SK-N-SH (cell line): ENCODE results near the gene IGFBP3. TPM values are rescaled to one million over a fixed set of nuclear protein-coding genes. Genes with fewer than 3 reads are reported as not detected.

Source experiments
- CTCF ChIA-PET: fragments of 300-600, 350-600 bp; formaldehyde crosslinking; extraction: SDS; loops from one replicate; lab custom pipeline; 2021; lab: Yijun Ruan, JAX
- POLR2A ChIA-PET: fragments of 350-600 bp; sonication (Branson Sonifier 250); formaldehyde crosslinking; extraction: SDS; loops from one replicate; lab custom pipeline; 2020; ENCODE audit warnings: antibody characterized with exemption, inconsistent platforms; lab: Yijun Ruan, JAX
- DNase-seq: peaks from one replicate; pipeline ENCODE4 v3.0.0; 2012
- H2AFZ ChIP-seq: fragments of 200-600 bp; sonication (generic); 2 replicates; pipeline ENCODE4 v1.8.1; 2016; ENCODE audit warnings: antibody characterized with exemption, mild to moderate bottlenecking, low read depth
- H3F3A ChIP-seq: fragments of 200-600 bp; sonication (generic); replicated peaks from 2 replicates; pipeline ENCODE3; 2016; ENCODE audit warnings: antibody characterized with exemption, mild to moderate bottlenecking; ENCODE audit not compliant: insufficient read depth
- H3K27ac ChIP-seq, 2 experiments: fragments of 200-500 bp in 1 of 2; fragments of 200-600 bp in 1 of 2; sonication (Bioruptor generic) in 1 of 2; sonication (generic), shearing (Covaris generic) in 1 of 2; 2 replicates each; pipeline versions ENCODE4 v1.5.1 to v1.6.1; 2014 to 2016; ENCODE audit warnings: low read depth in 2 of 2, inconsistent platforms in 1 of 2, low read length in 1 of 2, mild to moderate bottlenecking in 1 of 2, mixed read lengths in 1 of 2
- H3K27me3 ChIP-seq: fragments of 200-600 bp; sonication (generic), shearing (Covaris generic); 2 replicates; pipeline ENCODE4 v1.6.1; 2016; ENCODE audit warnings: mixed run types; ENCODE audit not compliant: insufficient read depth
- H3K36me3 ChIP-seq, 2 experiments: fragments of 200-500 bp in 1 of 2; fragments of 200-600 bp in 1 of 2; sonication (Bioruptor generic) in 1 of 2; sonication (generic) in 1 of 2; replicated peaks in 1 of 2; 2 replicates each; pipeline versions ENCODE3 to v1.5.1; 2014 to 2016; ENCODE audit warnings: low read length in 1 of 2, mild to moderate bottlenecking in 1 of 2; ENCODE audit not compliant: insufficient read depth in 2 of 2, control insufficient read depth in 1 of 2
- H3K4me1 ChIP-seq, 2 experiments: fragments of 200-500 bp in 1 of 2; fragments of 200-600 bp in 1 of 2; sonication (Bioruptor generic) in 1 of 2; sonication (generic), shearing (Covaris generic) in 1 of 2; 2 replicates each; pipeline versions ENCODE4 v1.5.1 to v1.6.1; 2014 to 2016; ENCODE audit warnings: low read depth in 1 of 2, low read length in 1 of 2, mixed run types in 1 of 2; ENCODE audit not compliant: insufficient read depth in 2 of 2, control insufficient read depth in 1 of 2
- H3K4me2 ChIP-seq: fragments of 200-600 bp; sonication (generic), shearing (Covaris generic); 2 replicates; pipeline ENCODE4 v1.6.1; 2017; ENCODE audit warnings: mixed run types
- H3K4me3 ChIP-seq, 2 experiments: fragments of 200-500 bp in 1 of 2; fragments of 200-600 bp in 1 of 2; sonication (Bioruptor generic) in 1 of 2; sonication (generic), shearing (Covaris generic) in 1 of 2; 2 replicates each; pipeline versions ENCODE4 v1.5.1 to v1.8.1; 2014 to 2016; ENCODE audit warnings: low read depth in 2 of 2, inconsistent platforms in 1 of 2, low read length in 1 of 2, mild to moderate bottlenecking in 1 of 2, mixed read lengths in 1 of 2, moderate library complexity in 1 of 2
- H3K79me2 ChIP-seq: fragments of 200-600 bp; sonication (generic); 2 replicates; pipeline ENCODE4 v1.8.1; 2017; ENCODE audit warnings: mild to moderate bottlenecking; ENCODE audit not compliant: insufficient read depth
- H3K9ac ChIP-seq: fragments of 200-600 bp; sonication (generic); 2 replicates; pipeline ENCODE4 v1.6.1; 2017; ENCODE audit warnings: mixed run types
- H3K9me2 ChIP-seq: fragments of 200-600 bp; sonication (generic); 2 replicates; pipeline ENCODE4 v1.6.1; 2017; ENCODE audit warnings: mixed run types
- H3K9me3 ChIP-seq: fragments of 200-600 bp; sonication (generic); 2 replicates; pipeline ENCODE4 v1.6.1; 2017; ENCODE audit warnings: mixed run types, mild to moderate bottlenecking, moderate library complexity
- H4K20me1 ChIP-seq: fragments of 200-600 bp; sonication (generic); 2 replicates; pipeline ENCODE4 v1.6.1; 2017; ENCODE audit warnings: mild to moderate bottlenecking, mixed run types; ENCODE audit not compliant: insufficient read depth
- EZH2phosphoT487 ChIP-seq: fragments of 200-600 bp; sonication (generic); IDR thresholded peaks from 2 replicates; pipeline ENCODE4 v1.6.1; 2017; ENCODE audit warnings: low read depth, mixed run types, mild to moderate bottlenecking, antibody characterized with exemption, moderate library complexity, borderline replicate concordance
- SMC3 ChIP-seq: IDR thresholded peaks from 2 replicates; pipeline ENCODE4 v1.6.1; 2012; ENCODE audit warnings: low read depth, low read length, improper control_type of control experiment
- WGBS: methylation state at CpG from one replicate; pipeline ENCODE4 v1.1.6; 2017; ENCODE audit warnings: low lambda C conversion rate; 5-methylcytosine and 5-hydroxymethylcytosine counted together
- polyA plus RNA-seq, 3 experiments: library from polyadenylated mRNA; depleted of rRNA; stranded (reverse); fragments of >200 nt; gene quantifications; 2 replicates each; pipeline ENCODE4 v1.2.3, GENCODE V29; 2012
- TF ChIP-seq, protein P1 (sequence below): fragments of 200-600 bp; sonication (generic); IDR thresholded peaks from 2 replicates; pipeline ENCODE4 v1.6.1; 2017; ENCODE audit warnings: antibody characterized with exemption, mild to moderate bottlenecking, moderate library complexity

Gene IGFBP3
- polyA plus RNA-seq, 1 of the 3 experiments (the other 2 are of a cell fraction) = 51.2 TPM

DNA sequence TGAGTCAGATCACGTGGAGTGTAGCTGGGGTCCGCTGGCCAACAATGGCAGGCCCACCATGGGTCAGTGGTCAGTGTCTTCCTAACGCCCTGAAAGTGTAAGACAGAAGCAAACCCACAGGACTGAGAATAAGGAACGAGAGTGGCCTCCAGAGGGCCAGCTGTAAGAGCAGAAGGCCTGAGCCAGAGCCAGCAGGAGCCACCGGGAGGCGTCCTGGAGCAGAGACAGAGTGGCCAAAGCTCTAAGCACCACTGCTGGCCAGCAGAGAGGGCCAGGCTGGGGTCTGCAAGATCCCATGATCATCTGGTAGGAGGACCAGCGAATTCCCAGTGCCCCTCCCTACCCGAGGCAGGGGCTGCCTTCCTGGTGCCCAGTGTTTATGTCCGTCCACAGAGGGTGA is 57.4 kb downstream of the IGFBP3 start:
- TF ChIP-seq SMC3 (0 out of 2 replicates have a peak, but pooled peaks have one; percentile 10), EZH2phosphoT487 (no peak)
- TF ChIP-seq, protein P1, sequence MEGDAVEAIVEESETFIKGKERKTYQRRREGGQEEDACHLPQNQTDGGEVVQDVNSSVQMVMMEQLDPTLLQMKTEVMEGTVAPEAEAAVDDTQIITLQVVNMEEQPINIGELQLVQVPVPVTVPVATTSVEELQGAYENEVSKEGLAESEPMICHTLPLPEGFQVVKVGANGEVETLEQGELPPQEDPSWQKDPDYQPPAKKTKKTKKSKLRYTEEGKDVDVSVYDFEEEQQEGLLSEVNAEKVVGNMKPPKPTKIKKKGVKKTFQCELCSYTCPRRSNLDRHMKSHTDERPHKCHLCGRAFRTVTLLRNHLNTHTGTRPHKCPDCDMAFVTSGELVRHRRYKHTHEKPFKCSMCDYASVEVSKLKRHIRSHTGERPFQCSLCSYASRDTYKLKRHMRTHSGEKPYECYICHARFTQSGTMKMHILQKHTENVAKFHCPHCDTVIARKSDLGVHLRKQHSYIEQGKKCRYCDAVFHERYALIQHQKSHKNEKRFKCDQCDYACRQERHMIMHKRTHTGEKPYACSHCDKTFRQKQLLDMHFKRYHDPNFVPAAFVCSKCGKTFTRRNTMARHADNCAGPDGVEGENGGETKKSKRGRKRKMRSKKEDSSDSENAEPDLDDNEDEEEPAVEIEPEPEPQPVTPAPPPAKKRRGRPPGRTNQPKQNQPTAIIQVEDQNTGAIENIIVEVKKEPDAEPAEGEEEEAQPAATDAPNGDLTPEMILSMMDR = peak; percentile 44
- Histone ChIP-seq H3K4me1 (no peaks in the 10 kb centered on the region; a peak in 1 of 4 replicates), H3K79me2 (no peaks in the 10 kb centered on the region), H3K9me3 (no peaks in the 10 kb centered on the region), H3K9me2 (no peaks in the 10 kb centered on the region), H3K36me3 (no peaks in the 10 kb centered on the region), H3K27ac (no peak overlapping the region), H3K4me3 (no peak overlapping the region), H3F3A (no peaks in the 10 kb centered on the region), H3K9ac (no peak overlapping the region), H4K20me1 (no peaks in the 10 kb centered on the region), H3K27me3 (peaks cover 34% of the 10 kb centered on the region), H2AFZ (no peak overlapping the region), H3K4me2 (no peak overlapping the region)
- WGBS = 41% methylated on average over 6 of the region's 9 CpGs
- no peak for DNase-seq
- POLR2A ChIA-PET = no interaction called here
- CTCF ChIA-PET = interaction anchor here (1.2 to 3.2 kb wide), 4 partner anchors 9 to 603 kb away, joined by 3 to 17 read pairs (median 3); partner anchors contain the start of gene CCDC201

Other genes starting within 250 kb of the IGFBP3 start
- gene CCDC201, start 48.2 kb downstream of the IGFBP3 start, polyA plus RNA-seq (2012; rRNA removed) = not detected in 2 replicates
- gene IGFBP1, start 32.8 kb downstream of the IGFBP3 start, polyA plus RNA-seq (2012; rRNA removed) = not detected in 2 replicates